Stimulated activated CD4-positive, alpha-beta T cell treated with anti-CD3 and anti-CD28 coated beads, Interleukin-4, amount 100 ng/mL, for 4 hours (primary cell): Measurements from ENCODE around the gene MSH5.
A peak's percentile ranks its signal among the peaks of the same experiment; 100 is the strongest.
"Not testable (repeated sequence)": the region's sequence is repeated elsewhere in the genome, so short reads cannot be mapped to it uniquely, and the experiment has no call there.

Experiments
- DNase-seq, 2 experiments: peaks; one replicate each; pipeline ENCODE4 v3.0.0-alpha.2; 2020

MSH5 gene

GRCh38 chr6:31806470-31807272 is 66.9 kb downstream of the MSH5 start, which contains the start of gene LSM2:
Gene LSM2, minus strand, starts transcription at chr6:31806966. Its CDS starts 209 bp downstream, at chr6:31806757.
- peak; percentile 96 to 97 for DNase-seq

- not testable (repeated sequence) for DNase-seq
Measured at GRCh38 chr6:31808599-31808998, 68.8 kb downstream of the MSH5 start.

GRCh38 chr6:31811645-31812044 is 71.8 kb downstream of the MSH5 start:
- DNase-seq: no peak
